DMS 273 (cell line): ENCODE results near the gene MX1.
A peak's percentile ranks its signal among the peaks of the same experiment; 100 is the strongest.

Experiments
- DNase-seq: peaks from one replicate; lab custom pipeline; 2025; ENCODE audit not compliant: unreplicated experiment; lab: John Stamatoyannopoulos, UW

The MX1 gene

DNA sequence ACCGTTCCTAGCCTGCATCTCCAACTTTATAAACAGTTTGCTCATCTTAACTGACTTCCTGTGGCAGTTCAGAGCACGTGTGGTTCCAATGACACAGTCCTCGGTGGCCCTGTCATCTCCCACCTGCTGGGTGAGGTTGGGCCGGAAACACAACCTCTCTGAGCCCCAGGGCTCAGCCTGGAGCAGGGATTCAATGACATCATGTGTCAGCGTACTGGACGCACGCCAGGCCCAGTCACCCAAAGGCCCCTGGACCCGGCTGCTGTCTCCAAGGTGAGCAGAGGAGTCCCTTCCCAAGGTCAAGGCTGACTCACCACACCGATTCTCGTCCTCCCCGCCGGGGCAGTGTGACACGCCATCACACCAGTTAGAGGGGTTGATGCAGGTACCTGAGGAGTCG, 62.0 kb downstream of the MX1 start:
- no peak for DNase-seq

DNA sequence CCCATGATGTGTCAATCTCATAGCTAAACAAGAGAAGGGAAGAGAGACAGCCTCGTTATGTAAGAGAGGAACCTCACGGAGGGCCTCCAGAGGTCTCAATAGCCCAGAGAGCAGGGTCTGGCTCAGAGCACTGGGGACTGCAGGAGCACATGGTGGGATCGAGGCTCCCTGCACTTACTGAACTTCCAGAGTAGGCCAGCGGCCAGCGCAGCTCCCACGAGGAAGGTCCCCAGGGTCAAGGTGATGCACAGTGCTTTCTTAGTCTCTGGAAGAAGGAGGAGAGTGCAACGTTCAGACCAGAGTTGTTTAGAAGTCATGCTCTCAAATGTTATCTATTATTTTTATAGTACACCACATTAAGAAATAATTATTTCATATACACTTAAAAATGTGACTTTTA, 63.3 kb downstream of the MX1 start:
- DNase-seq, result no peak

DNA sequence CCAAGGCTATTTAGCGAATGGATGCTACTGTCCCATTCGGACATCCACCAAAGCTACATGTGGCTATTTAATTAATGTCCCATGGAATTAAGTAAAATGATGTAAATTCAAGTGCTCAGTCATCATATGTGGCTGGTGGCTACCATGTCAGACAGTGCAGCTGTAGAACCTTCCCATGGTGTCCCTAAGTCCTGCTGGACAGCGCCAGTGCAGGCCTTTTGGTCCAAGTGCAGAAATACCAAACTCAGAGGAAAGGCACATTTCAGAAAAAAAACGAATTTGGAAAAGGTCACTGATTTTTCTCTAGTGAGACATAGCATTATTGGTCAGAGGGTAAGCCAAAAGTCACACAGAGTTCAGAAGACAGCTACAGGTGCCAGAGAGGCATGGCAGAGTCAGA, 64.3 kb downstream of the MX1 start:
- DNase-seq, result no peak

DNA sequence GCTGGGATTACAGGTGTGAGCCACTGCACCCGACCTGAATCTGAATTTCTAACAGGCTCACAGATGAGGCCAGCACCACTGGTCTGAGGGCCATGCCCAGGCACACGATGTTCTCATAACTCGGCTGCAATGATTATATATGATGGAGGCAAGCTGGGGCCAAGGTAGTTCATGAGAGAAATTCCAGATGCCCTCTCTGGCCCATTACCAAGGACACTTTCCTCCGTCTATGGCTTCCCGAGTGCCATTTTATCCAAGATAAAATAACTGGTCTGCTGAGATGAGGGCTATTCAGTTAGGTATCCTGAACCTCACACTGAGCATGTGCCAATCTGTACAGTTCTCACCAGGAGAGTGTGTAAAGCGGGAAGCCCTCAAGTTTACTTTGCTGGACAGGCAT, 65.4 kb downstream of the MX1 start:
- no peak for DNase-seq

DNA sequence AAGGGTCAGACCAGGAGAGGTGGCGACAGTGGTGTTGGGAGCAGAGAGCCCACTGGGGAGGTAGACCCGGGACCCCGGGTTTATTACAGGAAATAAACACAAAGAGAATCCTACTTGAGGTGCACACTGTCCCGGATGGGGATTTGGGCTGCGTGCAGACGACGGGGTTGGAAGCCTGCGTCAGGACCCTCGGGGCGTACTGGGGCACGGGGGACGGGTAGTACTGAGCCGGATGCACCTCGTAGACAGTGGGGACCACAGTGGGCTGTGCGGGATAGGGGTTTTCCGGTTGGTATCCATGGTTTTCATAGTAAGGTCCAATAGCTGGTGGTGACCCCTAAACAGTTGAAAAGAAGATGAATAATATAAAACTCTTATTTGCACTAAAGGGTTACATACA, 68.2 kb downstream of the MX1 start:
- no peak for DNase-seq

DNA sequence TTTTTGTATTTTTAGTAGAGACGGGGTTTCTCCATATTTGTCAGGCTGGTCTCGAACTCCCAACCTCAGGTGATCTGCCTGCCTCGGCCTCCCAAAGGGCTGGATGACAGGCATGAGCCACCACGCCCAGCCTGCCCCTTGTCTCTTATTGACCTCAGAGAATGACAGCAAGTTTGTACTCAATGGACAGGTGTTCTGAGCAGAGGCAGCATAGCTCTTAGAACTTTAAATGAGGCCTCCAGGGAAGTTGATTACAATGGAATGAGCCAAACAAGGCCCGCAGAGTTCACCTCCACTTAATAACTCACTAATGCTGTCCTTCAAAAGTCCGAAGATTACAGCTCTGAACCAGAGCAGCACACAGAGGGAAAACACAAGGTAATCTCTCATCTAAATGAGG, 71.0 kb downstream of the MX1 start:
- DNase-seq, result no peak

DNA sequence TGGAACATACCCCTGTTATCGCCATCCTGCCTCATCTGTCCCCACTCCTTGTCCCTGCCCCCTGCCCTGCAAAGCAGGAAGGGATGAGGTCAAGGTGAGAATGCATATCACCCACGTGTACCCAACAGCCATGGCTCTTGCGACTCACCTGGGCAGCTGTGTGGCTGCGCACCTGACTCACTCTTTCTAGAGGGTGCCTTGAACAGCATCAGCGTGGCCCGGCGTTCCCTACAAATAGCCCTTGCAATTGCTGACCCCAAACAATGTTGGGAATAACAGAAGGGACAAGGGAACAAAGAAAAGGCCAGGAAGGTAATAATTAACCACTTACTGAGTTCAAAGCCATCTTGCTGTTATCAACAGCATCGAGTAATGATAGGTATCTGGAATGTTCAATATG, 71.7 kb downstream of the MX1 start:
- no peak for DNase-seq

DNA sequence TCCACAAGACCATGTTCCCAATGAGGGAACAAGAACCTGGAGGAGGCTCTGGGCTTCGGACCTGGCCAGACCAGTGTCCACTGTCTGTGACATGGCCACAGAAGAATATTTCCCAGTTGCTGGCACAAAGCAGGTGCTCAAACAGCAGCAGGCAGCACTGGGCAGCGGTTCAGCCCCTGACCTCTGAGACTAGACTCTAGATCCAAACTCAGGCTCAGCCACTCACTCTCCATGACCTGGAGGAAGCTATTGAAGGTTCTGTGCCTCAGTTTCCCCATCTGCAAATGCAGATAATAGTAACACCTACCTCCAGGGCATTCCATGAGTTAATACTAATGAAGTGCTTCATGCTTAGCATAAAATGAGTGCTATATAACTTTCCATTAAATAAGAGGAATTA, 73.9 kb downstream of the MX1 start:
- no peak for DNase-seq

DNA sequence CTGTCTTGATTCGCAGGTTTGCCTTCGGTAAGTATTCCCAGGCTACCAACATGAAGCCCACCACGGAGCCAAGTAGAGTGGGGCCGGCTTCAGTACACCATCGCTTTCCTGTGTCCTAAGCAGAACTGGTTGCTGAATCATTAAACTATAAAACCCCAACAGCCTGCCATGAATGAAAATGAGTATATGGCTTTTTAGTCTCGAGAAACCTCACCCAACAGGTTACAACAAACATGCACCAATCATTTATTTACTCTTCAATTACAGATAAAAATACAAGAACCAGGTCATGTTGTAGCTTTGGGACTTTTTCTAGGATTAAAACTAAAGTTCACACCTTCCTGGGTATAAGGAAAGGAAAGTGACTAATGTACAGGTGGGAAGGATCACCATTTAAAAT, 74.3 kb downstream of the MX1 start:
- no peak for DNase-seq

DNA sequence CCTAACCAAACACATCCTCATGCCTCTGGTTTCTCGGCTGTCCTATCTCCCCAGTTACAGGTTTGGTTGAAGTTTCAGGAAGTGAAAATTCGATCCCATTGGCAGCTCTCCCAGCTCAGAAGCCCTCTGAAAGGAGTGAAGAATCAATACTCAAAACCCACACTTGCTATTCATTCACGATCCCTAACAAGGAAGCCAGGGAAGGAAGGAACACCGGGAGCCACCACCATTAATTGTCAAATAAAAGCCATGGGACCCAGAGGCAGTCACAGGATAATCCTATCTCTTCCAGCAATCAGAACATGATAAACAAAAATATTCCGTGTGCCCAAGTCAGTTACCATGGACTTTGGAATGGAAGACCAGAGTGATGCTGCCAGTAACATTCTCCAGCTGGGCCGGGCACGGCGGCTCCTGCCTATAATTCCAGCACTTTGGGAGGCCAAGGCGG, 74.9 kb downstream of the MX1 start:
- DNase-seq, result no peak

DNA sequence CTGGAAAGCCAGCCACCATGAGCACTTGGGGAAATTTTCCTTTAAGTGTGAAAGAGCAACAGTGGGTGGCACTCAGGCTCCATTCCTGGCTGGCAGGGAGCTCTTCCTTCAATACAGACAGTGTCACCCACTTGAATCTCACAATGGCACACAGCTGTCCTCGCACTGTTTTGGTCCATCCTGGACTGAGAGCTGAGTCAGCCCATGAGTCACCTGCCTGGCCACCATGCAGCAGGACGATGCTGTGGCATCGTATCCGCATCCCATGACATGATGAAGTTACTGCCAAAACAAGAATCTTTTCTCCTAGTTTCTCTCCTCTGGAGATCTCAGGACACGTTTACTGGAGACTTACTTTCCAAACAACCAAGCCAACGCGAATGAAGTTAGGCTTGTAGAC, 75.9 kb downstream of the MX1 start:
- DNase-seq, result no peak

DNA sequence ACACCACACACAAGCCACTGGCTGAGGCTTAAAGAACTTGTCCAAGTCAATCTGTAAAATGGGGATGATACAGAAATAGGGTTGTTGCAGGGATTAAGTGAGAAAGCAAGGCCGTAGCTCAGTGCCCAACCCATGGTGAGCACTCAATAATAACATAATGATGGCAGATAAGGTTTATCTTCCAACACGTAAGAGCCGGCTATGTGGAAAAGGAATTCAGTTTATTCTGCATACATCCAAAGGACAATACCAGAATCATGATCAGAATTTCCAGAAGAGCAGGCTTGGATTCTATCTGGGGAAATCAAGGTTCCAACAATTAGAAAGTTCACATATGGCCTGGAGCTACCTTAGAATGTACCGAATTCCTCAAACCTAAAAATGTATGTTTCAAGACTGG, 77.3 kb downstream of the MX1 start:
- DNase-seq, result no peak

DNA sequence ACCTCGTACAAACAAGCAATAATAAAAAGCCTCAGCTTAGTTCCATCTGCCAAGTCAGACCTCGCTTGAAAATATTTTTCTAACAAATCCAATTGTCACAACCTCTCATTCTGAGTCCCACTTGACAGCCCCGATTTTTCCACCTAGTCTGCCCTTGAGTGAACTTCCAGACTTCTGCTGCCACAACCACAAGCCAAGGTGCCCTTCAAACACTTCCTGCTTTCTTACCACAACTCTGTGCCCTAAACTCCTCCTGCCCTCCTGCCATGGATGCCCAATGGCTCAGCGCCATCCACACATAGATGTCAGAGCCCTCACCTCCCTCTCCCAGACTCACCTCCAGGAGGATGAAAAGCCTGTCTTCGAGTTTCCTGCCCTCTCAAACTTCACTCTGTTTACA, 78.0 kb downstream of the MX1 start:
- no peak for DNase-seq

DNA sequence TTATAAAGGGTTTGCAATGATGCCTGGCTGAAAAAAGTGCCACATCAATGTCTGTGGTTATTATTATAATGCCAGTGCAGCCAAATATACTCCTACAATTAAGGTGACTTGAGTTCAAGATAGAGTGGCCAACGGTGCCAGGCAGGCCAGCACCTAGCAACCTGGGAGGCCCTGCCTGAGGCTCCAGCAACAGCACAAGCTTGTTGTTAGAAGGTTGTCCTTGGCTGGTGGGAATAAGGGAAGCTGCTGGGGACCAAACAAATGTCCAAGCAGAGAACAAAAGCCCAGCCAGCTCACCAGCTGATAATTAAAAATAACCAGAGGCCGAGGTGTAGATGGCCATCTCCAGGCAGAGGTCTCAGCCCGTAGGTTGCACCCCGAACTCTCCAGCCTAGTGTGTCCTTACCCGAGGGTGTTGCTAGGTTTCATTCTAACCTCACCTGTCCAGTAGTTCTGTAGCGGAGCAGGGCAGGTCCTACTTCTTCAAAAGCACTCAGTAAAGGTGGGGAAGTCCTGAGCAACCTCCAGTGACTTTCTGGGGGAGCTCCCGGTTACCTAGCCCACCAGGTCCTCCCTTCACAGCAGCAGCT, 80.1 kb downstream of the MX1 start:
- DNase-seq, result no peak

DNA sequence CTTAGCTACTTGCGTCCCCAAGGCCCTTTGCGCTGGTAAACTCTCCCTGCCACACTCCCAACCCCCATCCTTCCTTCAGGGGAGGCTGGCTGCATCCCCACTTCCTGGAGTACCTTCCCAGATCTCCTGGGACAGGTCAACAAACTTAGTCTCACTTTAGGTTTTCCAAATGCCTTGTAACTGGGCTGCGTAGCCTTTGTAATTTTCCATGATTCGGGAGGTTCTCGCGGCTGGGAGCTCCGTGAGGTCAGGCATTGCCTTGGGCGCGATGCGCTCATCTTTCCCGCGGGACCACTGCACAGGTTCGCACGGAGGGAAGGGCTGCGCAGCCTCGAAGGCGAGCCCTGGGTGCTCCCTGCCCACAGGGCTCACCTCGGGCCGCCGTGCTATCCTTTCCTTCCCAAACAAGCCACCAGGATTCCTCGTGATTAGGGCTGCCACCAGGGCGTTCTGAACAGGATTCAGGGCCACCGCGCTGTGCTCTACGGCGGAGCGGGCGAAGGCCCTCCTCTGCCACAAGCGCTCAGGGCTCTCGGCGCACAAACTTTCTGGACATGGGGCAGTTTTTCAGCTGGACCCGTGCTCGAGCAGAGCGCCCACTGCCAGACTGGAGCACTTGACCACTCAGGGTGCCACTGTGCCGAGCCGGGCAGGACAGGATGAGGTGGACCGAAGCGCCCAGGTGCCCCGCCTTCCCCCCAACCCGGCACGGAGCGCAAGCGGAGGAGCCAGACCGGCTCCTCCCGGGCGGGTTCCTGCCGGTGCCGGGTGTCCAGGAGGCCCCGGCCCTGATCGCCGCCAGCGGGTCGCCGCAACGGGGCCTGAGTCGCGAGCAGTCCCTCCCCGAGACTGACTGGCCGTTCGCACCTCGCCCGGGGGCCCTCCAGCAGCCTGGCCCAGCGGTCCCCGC, 80.8 kb downstream of the MX1 start:
- DNase-seq, result peak; percentile 17

DNA sequence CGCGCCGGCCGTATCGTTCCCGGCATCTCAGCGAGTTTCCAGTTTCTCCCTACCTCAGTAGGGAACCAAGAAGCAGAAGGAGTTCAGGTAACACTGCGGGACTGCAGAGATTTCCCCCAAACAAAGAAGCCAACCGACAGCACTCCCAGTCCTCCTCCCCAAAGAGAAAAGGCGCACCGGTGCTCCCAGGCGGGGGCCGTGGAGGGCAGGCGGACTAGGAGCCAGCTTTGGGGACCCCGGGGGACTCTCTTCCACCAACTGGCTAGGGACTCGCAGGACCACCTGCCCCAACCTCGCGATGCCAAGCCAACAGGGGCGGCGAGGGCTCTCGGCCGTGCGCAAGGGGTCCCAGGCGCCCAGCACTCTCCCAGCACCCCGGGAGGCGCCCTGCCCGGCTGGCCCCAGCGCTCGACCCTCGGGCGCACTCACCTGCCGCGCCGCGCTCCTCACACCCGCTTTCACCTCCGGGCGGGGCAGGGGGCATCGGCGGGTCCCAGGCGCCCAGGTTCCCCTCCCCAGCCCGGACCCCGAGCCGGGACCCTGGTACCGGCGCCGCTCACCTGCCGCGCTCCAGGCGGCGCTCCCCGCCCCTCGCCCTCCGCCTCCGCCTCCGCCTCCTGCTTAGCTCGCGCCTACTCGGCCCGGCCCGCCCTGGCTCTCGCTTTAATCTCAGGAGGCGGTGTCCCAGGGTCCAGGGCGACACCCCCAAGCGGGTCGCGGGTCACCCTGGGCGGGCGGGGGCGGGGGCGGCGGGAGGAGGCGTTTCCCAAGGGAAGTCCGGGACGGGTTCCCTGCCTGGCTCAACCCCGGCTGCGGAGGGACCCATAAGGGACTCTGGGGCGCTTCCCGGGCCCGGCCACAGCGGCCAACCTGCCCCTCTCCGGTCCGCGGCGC, 81.7 kb downstream of the MX1 start, which contains the start of gene TMPRSS2:
Gene TMPRSS2 (minus strand): TSS at position 638 of the 894 bp plus-strand sequence. CDS start 10,025 bp downstream, outside the sequence.
- DNase-seq, result peak; percentile 5

DNA sequence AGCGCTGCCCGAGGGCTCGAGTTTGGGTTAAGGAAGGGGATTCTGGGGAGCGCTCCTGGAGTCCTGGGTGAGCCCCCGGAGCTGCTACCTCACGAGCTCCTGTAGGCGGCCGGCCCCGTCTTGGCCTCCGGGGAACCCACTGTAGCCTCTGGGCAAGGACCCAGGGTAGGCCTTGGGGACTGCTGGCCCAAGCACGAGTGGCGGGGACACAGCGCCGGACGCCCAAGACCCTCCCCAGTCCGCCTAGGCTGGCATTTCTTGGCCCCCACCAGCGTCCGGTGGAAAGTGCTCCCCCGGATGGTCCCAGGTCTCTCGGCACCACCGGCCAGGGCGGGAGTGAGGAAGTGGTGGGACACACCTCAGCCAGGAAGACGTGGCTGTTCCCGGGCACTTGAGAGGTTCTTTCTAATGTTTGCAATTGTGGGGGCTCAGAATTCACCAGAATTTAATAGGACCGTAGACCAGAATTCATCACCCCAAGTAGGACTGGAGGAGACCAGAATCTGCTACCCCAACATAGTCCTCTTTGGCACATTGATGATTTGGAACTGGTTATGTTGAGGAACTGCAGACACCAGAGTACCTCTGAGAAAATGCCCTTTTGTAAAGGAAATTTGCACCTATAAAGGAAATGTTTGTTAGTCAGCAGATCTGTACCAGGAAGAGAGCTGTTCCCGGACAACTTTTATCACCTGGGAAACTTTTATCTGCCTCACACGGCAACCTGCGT, 82.5 kb downstream of the MX1 start:
- no peak for DNase-seq
